HG03354 (cell line): Measurements from ENCODE around the gene INPP4B.

Source experiments
- ATAC-seq: cut with Tn5 transposase; IDR thresholded peaks from one replicate; pipeline ENCODE4 v1.9.1; 2021; ENCODE audit warnings: mild to moderate bottlenecking; ENCODE audit not compliant: unreplicated experiment, poor library complexity, severe bottlenecking

INPP4B gene

DNA sequence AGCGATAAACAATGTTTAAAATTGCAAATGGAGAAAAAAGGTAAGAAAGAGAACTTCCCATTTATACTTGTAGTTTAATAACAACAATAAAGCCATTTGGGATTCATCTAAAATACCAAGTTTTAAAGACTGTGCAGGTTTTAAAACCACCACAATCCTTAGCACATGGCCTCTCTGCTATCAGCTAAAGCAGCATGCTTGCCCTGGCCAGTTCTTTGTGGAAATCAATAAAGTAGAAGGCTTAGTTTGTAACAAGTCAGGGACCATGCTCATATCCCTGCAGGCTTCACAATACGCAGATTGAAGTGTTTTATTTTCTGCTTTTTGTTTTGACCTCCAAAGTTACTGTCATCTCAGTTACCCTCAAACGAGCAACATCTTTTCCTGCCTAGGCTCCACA is 249.5 kb downstream of the INPP4B start:
- no peak for ATAC-seq

- ATAC-seq = no peak
These were observed 250.0 kb downstream of the INPP4B start for GRCh38 chr4:142596121-142596520.

DNA sequence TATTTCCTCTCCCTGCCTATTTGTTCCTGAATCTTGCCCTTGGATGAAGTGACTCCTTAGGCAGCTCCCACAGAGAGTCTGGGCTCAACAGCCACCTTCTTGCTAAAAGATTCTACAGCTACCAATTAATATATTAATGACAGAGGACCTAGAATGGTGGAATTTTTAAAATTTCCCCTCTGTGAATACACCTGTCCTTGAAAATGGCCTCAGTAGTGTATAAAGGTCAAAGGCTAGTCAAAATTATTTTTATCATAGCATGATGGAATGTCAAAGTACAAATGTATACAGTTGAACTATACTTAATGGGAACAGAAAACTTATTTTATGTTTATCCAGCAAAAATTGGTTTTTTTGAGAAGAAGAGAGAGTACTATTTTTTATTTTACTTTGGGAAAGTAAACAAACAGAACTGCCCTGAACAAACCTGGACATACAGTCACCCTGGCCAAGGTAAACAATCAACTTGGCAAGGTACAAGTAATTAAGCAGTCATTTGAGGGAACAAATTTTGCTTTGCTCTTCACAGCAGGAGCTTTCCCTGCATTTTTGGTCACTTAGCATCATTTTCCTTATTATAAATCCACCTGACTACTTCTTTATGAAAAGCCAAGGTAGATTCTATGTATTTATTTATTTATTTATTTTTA is 250.8 kb downstream of the INPP4B start:
- ATAC-seq = no peak

DNA sequence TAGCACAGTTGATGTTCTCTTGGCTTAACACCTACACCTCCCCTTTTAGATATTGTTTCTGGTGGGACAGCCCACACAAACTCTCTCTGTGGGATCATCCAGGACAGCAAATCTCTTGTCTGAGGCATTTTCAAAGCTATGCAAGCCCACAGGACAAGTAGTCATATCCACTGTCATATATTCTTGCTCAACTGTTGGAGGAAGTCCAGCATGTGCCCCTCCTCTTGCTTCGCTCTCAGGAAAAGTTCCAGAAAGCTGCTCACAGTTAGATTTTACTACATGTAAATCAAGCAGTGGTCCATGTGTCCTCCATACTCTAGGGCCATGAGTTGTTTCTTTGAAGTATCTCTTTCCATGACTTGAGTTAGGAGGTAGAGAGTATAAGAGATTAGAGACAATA is 260.7 kb downstream of the INPP4B start:
- no peak for ATAC-seq

DNA sequence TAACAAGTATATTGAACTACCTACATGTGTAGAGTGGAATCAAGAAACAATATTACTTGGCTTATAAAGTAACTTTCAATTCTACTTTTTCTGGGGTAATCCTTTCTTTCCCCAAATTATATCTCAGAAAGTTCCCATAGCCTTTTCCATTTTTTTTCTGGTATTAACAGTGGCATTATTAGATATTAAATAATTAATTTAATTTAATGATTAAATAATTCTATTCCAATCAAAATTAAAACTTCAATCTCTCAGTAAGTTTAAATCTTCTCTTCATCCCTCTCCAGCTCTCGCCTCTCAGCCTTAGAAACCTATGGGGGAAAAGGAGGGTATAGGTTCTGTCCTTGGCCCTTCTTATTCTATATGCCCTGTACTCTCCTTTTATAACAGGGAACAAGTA is 262.4 kb downstream of the INPP4B start:
- no peak for ATAC-seq

- no peak for ATAC-seq
These were observed 263.8 kb downstream of the INPP4B start for GRCh38 chr4:142582340-142582739.

GRCh38 chr4:142581881-142582280 is 264.2 kb downstream of the INPP4B start:
- no peak for ATAC-seq

GRCh38 chr4:142579443-142579842 is 266.7 kb downstream of the INPP4B start:
- no peak for ATAC-seq

DNA sequence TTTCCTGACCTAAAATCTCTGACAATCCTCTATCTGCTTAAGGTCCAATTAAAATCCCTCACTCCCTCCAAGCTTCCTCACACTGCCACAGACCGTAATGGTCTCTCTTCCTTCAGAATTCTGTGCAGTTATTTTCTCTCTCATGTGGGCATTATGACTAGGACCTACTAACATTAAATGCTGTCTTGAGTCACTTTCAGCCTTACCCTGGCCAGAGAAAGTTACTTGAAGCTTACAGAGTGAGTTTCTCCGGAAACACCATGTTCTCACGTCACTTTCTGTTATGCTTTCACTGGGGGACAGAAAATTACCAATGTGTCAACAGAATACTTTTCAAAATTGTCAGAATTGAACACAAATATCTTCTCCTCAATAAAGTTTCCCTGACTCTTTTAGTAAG is 271.8 kb downstream of the INPP4B start:
- no peak for ATAC-seq

DNA sequence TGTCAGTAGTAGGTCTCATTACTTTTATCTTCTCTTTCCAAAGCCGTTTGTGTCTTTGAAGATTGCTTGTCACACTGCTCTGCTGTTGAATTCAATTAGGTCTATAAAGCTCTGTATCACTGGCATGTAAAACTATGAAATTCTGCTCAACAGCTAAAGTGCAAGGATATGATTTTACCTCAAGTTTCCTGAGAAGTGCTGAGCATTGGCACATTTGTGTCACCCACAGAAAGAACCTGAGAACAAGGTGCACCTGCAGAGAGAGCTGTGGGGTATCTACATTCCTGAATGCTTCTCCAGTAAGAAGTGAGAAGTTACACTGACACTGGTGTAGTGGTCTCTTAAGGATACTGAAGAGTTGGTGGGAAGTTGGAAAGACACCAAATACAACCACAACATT is 274.0 kb downstream of the INPP4B start:
- no peak for ATAC-seq

DNA sequence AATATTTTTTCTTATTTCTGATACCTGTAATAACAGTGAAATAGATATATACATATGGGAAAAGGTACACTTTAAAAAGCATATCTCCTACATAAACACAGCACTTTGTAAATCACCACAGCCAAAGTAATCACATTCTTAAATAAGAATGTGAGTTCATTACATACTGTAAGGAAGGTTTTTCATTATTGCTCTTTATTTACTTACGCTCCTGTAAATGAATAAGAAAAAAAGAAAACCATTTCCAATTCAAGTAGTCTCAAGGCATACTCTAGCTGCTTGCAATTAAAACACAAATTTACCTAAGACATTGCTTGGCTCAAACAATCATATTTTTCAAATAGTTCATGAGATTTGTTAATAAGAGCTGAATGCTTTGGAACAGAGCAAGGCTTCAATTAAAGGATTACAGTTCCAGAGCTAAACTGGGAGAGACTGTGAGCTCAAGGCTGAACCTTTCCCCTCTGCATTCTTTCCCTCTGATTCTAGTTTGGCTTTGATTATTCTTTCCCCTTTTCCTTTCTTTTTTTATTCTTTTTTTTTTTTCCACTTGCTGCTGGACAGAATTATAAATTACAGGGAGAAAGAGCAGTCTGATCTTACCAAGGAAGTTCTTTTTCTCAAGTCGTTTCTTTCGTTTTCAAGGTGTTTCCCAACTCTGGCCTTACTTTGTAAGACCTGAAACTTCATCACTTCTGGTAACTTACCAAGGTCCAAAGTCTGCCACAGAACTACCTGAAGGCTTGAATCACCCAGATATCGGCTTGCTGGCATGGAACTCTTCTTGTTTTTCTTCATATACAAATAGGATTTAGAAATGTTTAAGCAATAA is 278.3 kb downstream of the INPP4B start:
- ATAC-seq = peak; percentile 37

- ATAC-seq = peak; percentile 58
These were observed 278.9 kb downstream of the INPP4B start for GRCh38 chr4:142567199-142567598.

GRCh38 chr4:142566777-142567176 is 279.3 kb downstream of the INPP4B start:
- ATAC-seq = no peak

GRCh38 chr4:142566243-142566642 is 279.9 kb downstream of the INPP4B start:
- peak; percentile 2 for ATAC-seq

GRCh38 chr4:142565771-142566170 is 280.3 kb downstream of the INPP4B start:
- peak; percentile 60 for ATAC-seq

- no peak for ATAC-seq
These were observed 282.3 kb downstream of the INPP4B start for GRCh38 chr4:142563682-142564291.

DNA sequence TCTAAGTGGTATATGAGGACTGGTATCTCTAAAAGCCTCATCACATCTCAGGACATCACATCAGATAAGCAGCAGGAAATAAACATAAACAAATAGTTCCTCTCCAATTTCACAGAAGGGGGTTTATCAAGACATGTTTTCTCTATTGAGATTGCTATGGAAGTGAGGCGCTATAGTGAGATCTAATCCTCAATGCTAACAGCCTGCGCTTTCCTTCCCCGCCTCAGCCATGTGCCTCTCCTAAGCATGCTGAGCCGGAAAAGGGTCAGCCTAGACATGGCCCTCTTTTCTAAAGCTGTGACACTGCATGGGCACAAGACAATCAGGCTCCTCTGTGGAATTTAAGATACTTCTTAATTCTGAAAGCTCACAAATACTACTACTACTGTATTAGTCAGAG is 286.1 kb downstream of the INPP4B start:
- ATAC-seq = no peak

GRCh38 chr4:142558851-142559250 is 287.2 kb downstream of the INPP4B start:
- no peak for ATAC-seq

DNA sequence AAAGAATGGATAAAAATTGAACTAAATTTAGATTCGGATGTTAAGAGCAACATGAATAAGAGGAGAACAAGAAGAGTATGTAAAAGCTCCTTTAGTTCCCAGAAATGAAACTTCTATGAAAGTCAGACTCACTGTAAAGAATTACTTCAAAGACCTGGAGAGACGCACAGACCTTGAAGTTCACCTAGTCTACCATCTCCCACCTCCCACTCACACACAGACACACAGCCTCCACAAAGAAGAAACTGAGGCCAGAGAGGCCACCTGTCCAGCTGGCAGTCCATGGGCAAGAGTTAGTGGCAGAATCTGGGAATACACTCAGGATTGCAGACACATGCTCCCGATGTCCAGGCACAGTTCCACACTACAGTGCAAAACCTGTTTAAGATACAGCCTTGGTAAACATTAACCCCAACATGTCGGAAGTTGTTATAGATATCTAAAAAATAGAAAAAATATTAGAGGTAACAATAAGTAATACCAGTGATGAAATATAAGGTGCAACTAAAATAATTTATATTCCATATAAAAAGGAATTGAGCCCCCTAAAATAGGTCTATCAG is 288.8 kb downstream of the INPP4B start:
- ATAC-seq = no peak

GRCh38 chr4:142556570-142557238 is 289.4 kb downstream of the INPP4B start:
- no peak for ATAC-seq
